Neural cell (in vitro differentiated cells): ENCODE measurements around the gene FBXO11. TPM values are rescaled to one million over a fixed set of nuclear protein-coding genes. Genes with fewer than 3 reads are reported as not detected.

ENCODE experiments used
- H2AFZ ChIP-seq: fragments of 200-600, 300-800 bp; sonication (generic), shearing (Covaris generic); 2 replicates; pipeline ENCODE4 v1.6.0; 2014; ENCODE audit warnings: low read depth, mild to moderate bottlenecking, antibody characterized with exemption, low read length, moderate library complexity
- H3F3A ChIP-seq: fragments of 200-600 bp; shearing (Covaris generic); 2 replicates; pipeline ENCODE4 v1.6.1; 2016; ENCODE audit warnings: mild to moderate bottlenecking, moderate library complexity, mixed read lengths, antibody characterized with exemption, low read length; ENCODE audit not compliant: insufficient read depth, poor library complexity, severe bottlenecking
- H3K27ac ChIP-seq: fragments of 200-600, 300-800 bp; sonication (generic), shearing (Covaris generic); 2 replicates; pipeline ENCODE4 v1.5.1; 2014; ENCODE audit warnings: mild to moderate bottlenecking, low read length, moderate library complexity
- H3K27me3 ChIP-seq: fragments of 300-800, 200-600 bp; sonication (generic), shearing (Covaris generic); 2 replicates; pipeline ENCODE4 v1.6.0; 2014; ENCODE audit warnings: mild to moderate bottlenecking, low read depth, low read length, moderate library complexity; ENCODE audit not compliant: insufficient read depth
- H3K36me3 ChIP-seq: fragments of 300-800, 200-600 bp; sonication (generic), shearing (Covaris generic); 2 replicates; pipeline ENCODE4 v1.5.1; 2014; ENCODE audit warnings: mild to moderate bottlenecking, antibody characterized with exemption, low read length, moderate library complexity; ENCODE audit not compliant: insufficient read depth
- H3K4me2 ChIP-seq: fragments of 300-800, 200-600 bp; sonication (generic), shearing (Covaris generic); 2 replicates; pipeline ENCODE4 v1.6.0; 2014; ENCODE audit warnings: mild to moderate bottlenecking, low read length
- H3K4me3 ChIP-seq: fragments of 300-800, 200-600 bp; sonication (generic), shearing (Covaris generic); 2 replicates; pipeline ENCODE4 v1.5.1; 2014; ENCODE audit warnings: mild to moderate bottlenecking, low read length, moderate library complexity
- H3K79me2 ChIP-seq: fragments of 200-600 bp; shearing (Covaris generic); replicated peaks from 2 replicates; pipeline ENCODE4 v1.6.0; 2014; ENCODE audit warnings: mild to moderate bottlenecking, low read length, moderate library complexity; ENCODE audit not compliant: insufficient read depth
- H3K9ac ChIP-seq: fragments of 300-800, 200-600 bp; sonication (generic), shearing (Covaris generic); 2 replicates; pipeline ENCODE4 v1.6.1; 2016; ENCODE audit warnings: mild to moderate bottlenecking, low read length, mixed read lengths
- H3K9me2 ChIP-seq: fragments of 200-600 bp; shearing (Covaris generic); 2 replicates; pipeline ENCODE4 v1.6.1; 2016; ENCODE audit warnings: mild to moderate bottlenecking, low read length, mixed read lengths; ENCODE audit not compliant: insufficient read depth
- H3K9me3 ChIP-seq: fragments of 200-600, 300-800 bp; sonication (generic), shearing (Covaris generic); 2 replicates; pipeline ENCODE4 v1.6.1; 2016; ENCODE audit warnings: mild to moderate bottlenecking, mixed run types, low read length, moderate library complexity, mixed read lengths
- H4K20me1 ChIP-seq: fragments of 200-600 bp; shearing (Covaris generic); 2 replicates; pipeline ENCODE4 v1.6.1; 2016; ENCODE audit warnings: mild to moderate bottlenecking, mixed run types; ENCODE audit not compliant: insufficient read depth
- EP300 ChIP-seq: fragments of 450-650 bp; conservative IDR thresholded peaks from 2 replicates; pipeline ENCODE4 v1.6.1; 2014; ENCODE audit warnings: antibody characterized with exemption, mild to moderate bottlenecking, moderate library complexity; ENCODE audit not compliant: poor library complexity, severe bottlenecking
- EZH2 ChIP-seq: fragments of 200-600, 300-800 bp; shearing (Covaris generic), sonication (generic); IDR thresholded peaks from 2 replicates; pipeline ENCODE4 v1.6.1; 2014; ENCODE audit warnings: antibody characterized with exemption, low read length, borderline replicate concordance, mild to moderate bottlenecking; ENCODE audit not compliant: insufficient read depth, poor library complexity, severe bottlenecking
- MXI1 ChIP-seq: fragments of 450-650 bp; conservative IDR thresholded peaks from 2 replicates; pipeline ENCODE4 v1.6.1; 2014; ENCODE audit warnings: antibody characterized with exemption, mild to moderate bottlenecking; ENCODE audit not compliant: poor library complexity, severe bottlenecking
- POLR2AphosphoS5 ChIP-seq: IDR thresholded peaks from 2 replicates; pipeline ENCODE4 v1.6.1; 2012
- RAD21 ChIP-seq: fragments of 450-650 bp; conservative IDR thresholded peaks from 2 replicates; pipeline ENCODE4 v1.6.1; 2014; ENCODE audit warnings: antibody characterized with exemption, mild to moderate bottlenecking, moderate library complexity
- SMC3 ChIP-seq: fragments of 450-650 bp; conservative IDR thresholded peaks from 2 replicates; pipeline ENCODE4 v1.6.1; 2014; ENCODE audit warnings: antibody characterized with exemption, mild to moderate bottlenecking, moderate library complexity; ENCODE audit not compliant: poor library complexity
- TAF1 ChIP-seq: IDR thresholded peaks from 2 replicates; pipeline ENCODE4 v1.6.1; 2012; ENCODE audit warnings: low read depth
- polyA plus RNA-seq: library from polyadenylated mRNA; depleted of rRNA; stranded (reverse); fragments of >200 nt; gene quantifications from 2 replicates; pipeline ENCODE4 v1.2.3, GENCODE V29; 2014
- TF ChIP-seq, protein P1 (sequence below): fragments of 450-650 bp; IDR thresholded peaks from 2 replicates; pipeline ENCODE4 v1.5.1; 2014; ENCODE audit warnings: antibody characterized with exemption, mild to moderate bottlenecking, moderate library complexity; ENCODE audit not compliant: poor library complexity, severe bottlenecking
- TF ChIP-seq, protein P2 (sequence below): IDR thresholded peaks from 2 replicates; pipeline ENCODE4 v1.6.1; 2012; ENCODE audit warnings: borderline replicate concordance

Gene FBXO11
- polyA plus RNA-seq, 1 donor from 2014 or later: 132 TPM

DNA sequence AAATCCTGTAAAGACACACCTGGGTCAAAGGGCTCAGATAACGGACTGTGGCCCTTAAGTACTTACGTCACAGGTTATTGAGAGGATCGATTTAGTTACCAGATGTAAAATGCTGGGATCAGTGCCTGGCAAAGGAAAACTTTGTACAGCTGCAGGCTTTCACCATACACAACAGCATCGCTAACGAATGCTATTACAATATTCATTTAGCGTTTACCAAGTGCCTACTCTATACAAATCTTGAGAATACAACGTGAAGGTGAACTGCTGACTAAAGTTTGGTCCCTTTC, 124.0 kb downstream of the FBXO11 start:
- Histone ChIP-seq H3K36me3 (no peaks in the 10 kb centered on the region), H3K4me2 (peak overlapping the region; percentile 49), H3K9ac (peak overlapping the region; percentile 93), H4K20me1 (no peaks in the 10 kb centered on the region), H3K4me3 (peak overlapping the region; percentile 88), H3K27ac (peak overlapping the region; percentile 62), H3K9me3 (no peaks in the 10 kb centered on the region), H3K9me2 (no peaks in the 10 kb centered on the region), H2AFZ (peak overlapping the region; percentile 92), H3K27me3 (no peaks in the 10 kb centered on the region), H3K79me2 (peaks cover 33% of the 10 kb centered on the region), H3F3A (no peaks in the 10 kb centered on the region)
- no peak for TF ChIP-seq EP300
- no peak for TF ChIP-seq TAF1
- TF ChIP-seq SMC3: no peak
- no peak for TF ChIP-seq EZH2
- TF ChIP-seq RAD21: no peak
- no peak for TF ChIP-seq POLR2AphosphoS5
- TF ChIP-seq MXI1: no peak
- TF ChIP-seq, protein P1, sequence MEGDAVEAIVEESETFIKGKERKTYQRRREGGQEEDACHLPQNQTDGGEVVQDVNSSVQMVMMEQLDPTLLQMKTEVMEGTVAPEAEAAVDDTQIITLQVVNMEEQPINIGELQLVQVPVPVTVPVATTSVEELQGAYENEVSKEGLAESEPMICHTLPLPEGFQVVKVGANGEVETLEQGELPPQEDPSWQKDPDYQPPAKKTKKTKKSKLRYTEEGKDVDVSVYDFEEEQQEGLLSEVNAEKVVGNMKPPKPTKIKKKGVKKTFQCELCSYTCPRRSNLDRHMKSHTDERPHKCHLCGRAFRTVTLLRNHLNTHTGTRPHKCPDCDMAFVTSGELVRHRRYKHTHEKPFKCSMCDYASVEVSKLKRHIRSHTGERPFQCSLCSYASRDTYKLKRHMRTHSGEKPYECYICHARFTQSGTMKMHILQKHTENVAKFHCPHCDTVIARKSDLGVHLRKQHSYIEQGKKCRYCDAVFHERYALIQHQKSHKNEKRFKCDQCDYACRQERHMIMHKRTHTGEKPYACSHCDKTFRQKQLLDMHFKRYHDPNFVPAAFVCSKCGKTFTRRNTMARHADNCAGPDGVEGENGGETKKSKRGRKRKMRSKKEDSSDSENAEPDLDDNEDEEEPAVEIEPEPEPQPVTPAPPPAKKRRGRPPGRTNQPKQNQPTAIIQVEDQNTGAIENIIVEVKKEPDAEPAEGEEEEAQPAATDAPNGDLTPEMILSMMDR: no peak
- TF ChIP-seq, protein P2, sequence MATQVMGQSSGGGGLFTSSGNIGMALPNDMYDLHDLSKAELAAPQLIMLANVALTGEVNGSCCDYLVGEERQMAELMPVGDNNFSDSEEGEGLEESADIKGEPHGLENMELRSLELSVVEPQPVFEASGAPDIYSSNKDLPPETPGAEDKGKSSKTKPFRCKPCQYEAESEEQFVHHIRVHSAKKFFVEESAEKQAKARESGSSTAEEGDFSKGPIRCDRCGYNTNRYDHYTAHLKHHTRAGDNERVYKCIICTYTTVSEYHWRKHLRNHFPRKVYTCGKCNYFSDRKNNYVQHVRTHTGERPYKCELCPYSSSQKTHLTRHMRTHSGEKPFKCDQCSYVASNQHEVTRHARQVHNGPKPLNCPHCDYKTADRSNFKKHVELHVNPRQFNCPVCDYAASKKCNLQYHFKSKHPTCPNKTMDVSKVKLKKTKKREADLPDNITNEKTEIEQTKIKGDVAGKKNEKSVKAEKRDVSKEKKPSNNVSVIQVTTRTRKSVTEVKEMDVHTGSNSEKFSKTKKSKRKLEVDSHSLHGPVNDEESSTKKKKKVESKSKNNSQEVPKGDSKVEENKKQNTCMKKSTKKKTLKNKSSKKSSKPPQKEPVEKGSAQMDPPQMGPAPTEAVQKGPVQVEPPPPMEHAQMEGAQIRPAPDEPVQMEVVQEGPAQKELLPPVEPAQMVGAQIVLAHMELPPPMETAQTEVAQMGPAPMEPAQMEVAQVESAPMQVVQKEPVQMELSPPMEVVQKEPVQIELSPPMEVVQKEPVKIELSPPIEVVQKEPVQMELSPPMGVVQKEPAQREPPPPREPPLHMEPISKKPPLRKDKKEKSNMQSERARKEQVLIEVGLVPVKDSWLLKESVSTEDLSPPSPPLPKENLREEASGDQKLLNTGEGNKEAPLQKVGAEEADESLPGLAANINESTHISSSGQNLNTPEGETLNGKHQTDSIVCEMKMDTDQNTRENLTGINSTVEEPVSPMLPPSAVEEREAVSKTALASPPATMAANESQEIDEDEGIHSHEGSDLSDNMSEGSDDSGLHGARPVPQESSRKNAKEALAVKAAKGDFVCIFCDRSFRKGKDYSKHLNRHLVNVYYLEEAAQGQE: no peak

DNA sequence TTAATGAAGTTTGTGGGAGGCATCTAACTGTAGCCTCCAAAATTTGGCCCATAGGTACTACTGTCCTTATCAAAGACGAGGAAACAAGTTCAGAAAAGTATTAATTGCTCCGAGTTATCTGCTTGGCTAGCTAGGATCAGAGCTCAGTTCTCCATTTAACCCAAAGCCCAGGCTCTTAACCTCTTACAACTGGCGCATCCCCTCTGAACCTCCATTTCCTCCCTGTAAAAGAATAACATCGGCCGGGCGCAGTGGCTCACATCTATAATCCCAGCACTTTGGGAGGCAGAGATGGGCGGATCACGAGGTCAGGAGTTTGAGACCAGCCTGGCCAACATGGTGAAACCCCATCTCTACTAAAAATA, 126.9 kb downstream of the FBXO11 start:
- Histone ChIP-seq H3K27ac (no peak overlapping the region), H3K4me3 (no peak overlapping the region), H3K9me2 (no peaks in the 10 kb centered on the region), H4K20me1 (no peaks in the 10 kb centered on the region), H3K79me2 (peaks cover 3% of the 10 kb centered on the region), H3K9ac (no peak overlapping the region), H3K4me2 (no peak overlapping the region), H3K27me3 (no peaks in the 10 kb centered on the region), H3K9me3 (no peaks in the 10 kb centered on the region), H2AFZ (no peak overlapping the region), H3F3A (no peaks in the 10 kb centered on the region), H3K36me3 (no peaks in the 10 kb centered on the region)
- TF ChIP-seq EP300 (no peak), RAD21 (no peak), POLR2AphosphoS5 (no peak), EZH2 (no peak), MXI1 (no peak), SMC3 (no peak), TAF1 (no peak)
- TF ChIP-seq, protein P2: no peak
- TF ChIP-seq, protein P1: no peak
